CD4-positive, alpha-beta T cell treated with Interleukin-12 subunit alpha and Interleukin-12 subunit beta, for 1 hour (primary cell): Measurements from ENCODE around the gene NPW.
"Not testable (repeated sequence)": the region's sequence is repeated elsewhere in the genome, so short reads cannot be mapped to it uniquely, and the experiment has no call there.

ENCODE experiments used
- DNase-seq: peaks from one replicate; pipeline ENCODE4 v3.0.0-alpha.2; 2020

Gene NPW

DNA sequence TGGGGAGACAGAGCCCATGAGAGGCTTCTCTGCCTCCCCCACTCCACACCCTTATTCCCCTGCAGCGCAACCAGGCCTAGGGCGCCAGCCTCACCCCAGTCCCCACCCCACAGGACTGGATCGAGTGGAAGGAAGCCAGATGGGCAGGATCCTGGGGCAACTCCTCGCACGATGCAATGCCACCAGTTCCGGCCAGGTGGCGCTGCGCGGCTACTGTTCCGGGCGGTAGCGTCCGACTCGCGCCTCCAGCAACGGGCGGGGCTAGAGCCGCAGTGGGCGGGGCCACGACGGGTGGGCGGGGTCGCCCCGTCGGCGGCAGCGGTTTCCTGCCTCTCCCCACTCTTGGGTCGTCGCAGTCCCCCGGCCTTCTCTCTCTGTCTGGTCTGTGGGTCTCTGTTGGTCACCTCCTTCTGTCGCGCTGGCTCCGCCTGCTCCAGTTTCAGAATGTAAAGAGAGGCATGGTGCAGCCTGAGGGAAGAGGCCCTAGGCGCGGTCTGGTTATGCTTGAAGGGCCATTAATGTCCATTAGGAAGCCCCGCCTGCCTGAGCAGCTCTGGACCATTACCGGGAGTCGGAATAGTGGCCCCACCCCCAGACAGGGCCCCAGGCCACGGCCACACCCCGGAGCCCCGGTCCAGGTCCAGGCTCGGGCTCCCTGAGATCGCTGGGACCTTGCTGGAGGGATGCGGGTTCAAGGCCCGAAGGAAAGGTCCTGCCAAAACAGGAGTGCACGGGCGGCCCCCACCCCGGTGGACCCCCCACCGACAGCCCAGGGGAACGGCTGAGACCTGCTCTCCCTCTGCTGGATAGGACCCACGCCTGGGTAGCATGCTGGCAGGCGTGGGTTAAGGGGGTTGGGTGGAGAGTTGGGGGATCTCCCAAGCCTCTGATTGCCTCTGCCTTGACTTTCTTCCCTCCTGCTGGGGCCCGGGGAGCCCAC lies 3.8 kb downstream of the NPW start:
- DNase-seq: peak; percentile 97

DNA sequence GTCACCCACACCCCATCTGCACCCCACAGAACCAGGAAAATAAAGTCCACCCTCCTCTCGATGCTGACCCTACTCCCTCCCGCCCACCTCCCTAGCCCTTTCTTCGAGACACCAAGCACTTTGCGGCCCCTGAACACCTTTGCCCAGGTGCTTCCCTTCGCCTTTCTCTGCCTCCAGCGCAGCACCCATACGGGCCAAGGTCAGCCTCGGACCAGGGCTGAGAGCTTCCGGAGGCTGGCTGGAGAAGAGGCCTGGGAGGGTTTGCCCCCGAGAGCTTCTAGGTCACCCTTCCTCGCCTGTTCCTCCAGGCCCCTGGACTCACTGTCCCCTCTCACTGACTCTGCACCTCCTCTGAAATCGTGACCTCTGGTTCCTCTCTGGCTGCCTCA lies 4.4 kb downstream of the NPW start:
- DNase-seq: no peak

DNA sequence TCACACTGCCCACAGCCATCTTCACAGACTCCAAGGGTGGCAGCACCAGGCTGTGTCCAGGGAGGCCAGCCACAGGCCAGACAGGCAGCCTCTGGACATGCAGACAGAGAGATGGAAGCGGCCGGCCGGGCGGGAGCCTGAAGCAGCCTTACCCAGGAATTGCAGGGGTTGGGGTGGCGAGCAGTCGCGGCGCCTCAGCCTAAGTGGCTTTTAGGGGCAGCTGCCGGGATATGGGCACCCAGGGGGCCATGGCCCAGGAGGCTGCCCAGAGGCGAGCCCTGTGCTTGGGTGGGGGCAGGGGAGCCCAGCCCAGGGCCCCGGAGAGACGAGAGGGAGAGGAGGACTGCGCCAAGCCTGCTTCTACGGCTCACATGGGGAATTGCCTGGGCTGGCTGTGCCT lies 5.7 kb downstream of the NPW start:
- DNase-seq: no peak

DNA sequence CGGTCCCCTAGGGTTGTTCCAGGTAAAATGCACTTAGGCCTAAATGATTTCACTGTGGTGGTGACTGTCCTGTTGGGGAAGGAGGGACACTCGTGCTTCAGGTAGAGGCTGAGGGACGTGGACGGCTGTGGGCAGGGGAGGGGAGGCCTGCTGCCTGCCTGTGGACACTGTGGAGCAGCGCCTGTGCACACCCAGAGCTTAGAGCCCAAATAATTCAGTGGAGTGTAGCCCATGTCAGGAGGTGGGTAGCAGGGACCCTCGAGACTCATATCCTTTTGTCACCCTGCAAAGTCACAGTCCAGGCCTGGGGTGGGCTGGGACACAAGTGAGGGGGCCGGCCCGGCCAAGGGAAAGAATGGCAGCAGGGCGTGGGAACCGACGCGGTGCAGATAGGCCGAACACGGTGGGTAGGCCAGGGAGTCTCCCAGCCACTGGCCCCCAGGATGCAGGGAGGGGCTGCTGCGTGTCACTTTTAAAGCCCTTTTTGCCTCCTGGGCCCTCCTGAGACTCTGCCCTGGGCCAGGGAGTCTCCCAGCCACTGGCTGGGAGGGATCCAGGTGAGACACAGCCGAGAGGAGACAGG lies 6.4 kb downstream of the NPW start:
- DNase-seq: no peak

DNA sequence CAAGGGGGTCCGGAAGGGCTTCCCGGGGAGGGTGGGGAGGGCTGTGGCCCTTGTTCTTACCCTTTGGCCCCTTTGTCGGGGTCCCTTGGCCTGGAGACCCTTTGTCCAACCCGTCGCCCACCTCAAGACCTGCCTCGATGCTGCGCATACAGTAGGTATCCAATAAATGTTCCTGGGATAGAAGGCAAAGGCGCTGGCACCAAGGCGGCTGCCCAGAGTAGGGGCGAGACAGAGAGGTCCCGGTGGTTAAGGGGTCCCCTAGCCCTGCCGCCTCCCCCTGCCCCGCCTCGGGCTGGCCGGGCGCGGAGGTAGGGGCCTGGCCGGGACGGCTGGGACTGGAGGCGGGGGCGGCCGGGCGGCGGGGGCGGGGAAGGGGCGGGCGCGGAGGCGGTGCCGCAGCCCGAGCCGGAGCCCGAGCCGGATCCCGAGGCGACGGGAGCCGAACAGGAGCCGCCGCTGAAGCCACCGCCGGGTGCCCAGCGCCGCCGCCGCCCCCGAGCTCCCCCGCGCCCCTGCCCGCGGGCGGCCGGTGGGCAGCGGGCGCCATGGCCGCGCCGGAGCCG lies 7.0 kb downstream of the NPW start, which contains the start of gene NHERF2:
Gene NHERF2, plus strand, starts transcription at position 442 of the 563 bp plus-strand sequence. Its CDS starts 104 bp downstream, at position 546.
- DNase-seq: peak; percentile 44

DNA sequence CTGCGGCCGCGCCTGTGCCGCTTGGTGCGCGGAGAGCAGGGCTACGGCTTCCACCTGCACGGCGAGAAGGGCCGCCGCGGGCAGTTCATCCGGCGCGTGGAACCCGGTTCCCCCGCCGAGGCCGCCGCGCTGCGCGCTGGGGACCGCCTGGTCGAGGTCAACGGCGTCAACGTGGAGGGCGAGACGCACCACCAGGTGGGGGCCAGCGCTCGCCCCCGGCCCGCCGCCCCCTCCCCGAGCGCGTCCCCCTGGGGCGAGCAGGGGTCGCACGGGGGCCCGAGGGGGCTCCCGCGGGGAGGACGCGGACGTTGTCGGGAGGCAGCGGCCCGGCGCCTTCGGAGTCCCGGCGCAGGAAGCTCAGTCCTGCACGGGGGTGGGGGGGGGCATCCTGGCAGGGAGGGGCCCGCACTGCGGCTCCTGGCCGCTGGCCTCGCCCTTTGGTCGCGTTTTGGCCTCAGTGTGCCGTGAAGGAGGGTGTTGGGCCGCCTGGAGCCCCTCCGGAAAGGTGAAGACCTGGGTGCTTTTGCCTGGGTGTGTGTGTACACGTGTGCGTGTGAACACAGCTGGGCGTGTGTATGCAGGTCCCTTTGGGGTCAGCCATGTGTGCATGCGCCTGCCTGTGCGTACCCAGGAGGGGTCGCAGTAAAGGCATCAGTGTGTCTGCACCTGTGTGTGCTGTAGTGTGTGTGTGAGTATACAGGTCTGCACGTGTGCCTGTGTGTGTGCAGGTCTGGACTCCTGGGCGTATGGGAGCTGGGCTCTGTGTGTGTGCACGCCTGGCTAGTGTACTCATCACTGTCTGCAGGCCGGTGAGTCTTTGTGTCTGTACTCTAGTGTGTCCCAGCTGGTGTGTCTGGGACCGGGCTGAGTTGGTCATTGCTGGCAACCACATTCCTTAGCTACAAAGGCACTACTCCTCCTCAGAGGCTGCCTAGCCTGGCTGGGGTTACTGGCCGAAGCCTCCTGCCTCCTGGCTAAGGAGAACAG lies 7.7 kb downstream of the NPW start:
- peak; percentile 18 for DNase-seq

DNA sequence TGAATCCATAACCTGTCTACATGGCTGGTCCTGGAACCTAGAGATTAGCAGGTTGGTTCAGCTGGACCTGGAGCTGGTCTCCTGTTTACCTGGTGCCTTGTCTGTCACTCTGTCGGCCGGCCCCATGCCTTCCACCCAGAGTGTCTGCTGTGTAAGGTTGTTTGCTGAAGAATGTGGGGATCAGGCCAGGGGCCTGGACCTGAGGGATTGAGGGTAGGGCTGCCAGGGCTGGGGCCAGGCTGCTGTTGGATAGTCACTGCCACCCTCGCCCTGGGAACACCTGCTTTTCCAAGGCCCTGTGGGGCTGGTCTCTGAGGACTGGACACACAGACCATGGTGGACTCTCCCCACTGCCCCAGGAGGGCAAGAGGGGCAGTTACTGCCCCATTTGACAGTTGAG lies 8.6 kb downstream of the NPW start:
- DNase-seq: no peak

DNA sequence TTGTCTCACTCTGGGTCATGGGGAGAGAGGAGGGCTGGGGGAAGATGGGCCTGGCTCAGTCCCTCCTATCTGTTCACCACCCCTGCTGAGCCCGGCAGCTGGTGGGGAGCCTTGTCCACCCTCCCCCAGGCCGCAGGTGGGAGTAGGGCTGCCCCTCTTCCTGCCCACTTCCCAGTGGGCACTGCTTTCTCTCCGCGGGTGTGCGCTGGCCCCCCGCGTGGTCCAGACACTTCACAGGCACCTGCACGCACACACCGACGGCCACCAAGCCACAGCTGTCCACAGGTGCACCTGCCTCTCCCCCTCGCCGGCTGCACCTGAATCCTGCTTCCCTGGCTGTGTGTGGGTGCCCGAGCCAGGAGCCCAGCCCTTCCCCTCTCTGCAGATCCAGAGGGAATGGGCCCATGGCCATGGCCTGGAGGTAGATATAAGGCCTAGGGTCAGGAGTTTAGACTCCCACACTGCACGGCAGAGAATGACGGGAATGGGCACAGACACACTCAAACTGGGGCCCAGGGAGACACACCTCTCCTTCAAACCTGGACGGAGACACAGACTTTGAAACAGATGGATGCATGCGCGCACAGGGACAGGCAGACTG lies 9.1 kb downstream of the NPW start:
- DNase-seq: no peak

DNA sequence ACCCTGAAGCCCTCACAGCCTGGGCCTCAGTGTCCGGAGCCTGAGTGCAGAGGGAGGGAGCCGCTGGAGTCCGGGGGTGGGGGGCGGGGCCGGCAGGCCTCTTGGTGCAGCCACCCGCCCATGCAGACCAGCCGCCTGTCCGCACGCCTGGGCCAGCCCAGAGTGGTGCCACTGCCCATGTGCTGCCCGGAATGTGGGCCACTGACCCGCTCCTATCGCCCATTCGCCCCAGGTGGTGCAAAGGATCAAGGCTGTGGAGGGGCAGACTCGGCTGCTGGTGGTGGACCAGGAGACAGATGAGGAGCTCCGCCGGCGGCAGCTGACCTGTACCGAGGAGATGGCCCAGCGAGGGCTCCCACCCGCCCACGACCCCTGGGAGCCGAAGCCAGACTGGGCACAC lies 9.8 kb downstream of the NPW start:
- no peak for DNase-seq

DNA sequence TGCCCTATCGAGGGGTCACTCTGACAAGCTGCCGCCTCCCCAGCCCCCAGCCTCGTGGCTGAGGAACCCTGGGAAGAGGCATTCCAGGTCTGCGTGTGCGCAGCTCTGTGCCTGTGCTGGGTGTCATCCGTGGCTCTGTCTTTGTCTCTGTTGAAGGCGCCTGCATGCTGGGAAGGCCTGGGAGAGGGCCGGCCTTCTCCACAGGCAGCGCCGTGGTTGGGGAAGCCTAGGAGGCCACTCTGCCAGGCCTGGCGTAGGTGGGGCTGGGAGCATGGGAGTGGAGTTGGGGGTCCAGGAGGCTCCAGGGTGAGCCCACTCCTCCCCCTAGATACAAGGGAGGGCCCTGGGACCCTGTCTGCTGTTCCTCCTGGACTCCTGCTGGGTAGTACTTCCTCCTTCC lies 10.5 kb downstream of the NPW start:
- no peak for DNase-seq

DNA sequence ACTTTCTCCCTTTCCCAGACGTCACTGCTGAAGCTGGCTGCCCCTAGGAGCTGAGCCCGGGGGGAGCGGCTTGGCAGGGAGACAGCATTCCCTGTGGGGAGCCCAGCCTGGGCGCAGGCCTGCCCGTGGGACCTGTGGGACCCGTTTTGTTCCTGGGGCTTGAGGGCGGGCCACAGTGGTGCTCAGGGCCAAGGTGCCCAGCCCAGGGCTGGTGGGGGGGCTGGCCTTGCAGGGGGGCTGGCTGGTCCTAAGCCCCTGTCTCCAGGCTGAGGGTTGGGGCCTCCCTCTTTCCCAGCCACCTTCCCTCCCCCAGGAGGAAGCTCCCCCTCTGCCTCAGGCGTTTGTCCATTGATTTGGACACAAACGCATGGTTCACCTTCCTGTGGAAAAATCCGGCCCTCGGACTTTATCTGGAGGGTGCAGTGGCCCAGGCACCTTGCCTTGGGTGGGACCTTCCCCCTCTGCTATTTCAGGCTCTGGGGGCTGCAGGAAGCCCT lies 11.5 kb downstream of the NPW start:
- DNase-seq: no peak

DNA sequence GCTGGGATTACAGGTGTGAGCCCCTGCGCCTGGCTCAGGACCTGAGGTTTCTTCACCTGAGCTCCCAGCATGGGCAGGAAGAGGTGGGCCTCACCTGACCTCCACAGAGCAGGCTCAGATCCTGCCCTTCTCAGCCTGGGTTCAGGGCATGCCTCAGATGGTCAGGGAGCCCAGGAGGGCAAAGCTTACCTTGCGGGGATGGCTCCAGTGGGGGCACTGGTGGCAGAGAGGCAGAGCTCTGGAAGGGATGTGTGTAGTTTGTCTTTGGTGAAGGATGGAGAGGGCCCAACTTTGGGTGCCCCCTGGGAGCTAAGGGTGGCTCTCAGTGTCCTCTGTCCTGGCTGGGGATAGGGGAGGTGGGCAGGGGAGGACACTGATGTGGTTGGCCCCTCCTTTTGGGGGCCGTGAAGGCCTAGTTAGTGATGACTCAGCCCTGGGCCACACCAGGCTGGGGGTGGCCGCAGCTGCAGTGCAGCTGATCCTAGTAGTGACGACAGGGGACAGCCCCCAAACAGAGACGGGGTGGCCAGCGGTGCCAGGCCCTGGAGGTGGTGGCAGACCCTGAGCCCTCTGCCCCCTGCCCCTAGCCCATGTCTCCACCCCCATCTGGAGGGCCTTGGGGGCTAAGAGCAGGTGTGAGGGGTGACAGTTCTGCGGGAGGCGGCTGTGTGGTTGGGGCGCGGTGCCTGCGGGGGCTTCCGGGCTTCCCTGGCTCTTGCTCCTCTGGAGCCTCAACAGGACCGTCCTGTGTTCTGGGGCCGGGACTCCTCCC lies 12.9 kb downstream of the NPW start:
- no peak for DNase-seq

DNA sequence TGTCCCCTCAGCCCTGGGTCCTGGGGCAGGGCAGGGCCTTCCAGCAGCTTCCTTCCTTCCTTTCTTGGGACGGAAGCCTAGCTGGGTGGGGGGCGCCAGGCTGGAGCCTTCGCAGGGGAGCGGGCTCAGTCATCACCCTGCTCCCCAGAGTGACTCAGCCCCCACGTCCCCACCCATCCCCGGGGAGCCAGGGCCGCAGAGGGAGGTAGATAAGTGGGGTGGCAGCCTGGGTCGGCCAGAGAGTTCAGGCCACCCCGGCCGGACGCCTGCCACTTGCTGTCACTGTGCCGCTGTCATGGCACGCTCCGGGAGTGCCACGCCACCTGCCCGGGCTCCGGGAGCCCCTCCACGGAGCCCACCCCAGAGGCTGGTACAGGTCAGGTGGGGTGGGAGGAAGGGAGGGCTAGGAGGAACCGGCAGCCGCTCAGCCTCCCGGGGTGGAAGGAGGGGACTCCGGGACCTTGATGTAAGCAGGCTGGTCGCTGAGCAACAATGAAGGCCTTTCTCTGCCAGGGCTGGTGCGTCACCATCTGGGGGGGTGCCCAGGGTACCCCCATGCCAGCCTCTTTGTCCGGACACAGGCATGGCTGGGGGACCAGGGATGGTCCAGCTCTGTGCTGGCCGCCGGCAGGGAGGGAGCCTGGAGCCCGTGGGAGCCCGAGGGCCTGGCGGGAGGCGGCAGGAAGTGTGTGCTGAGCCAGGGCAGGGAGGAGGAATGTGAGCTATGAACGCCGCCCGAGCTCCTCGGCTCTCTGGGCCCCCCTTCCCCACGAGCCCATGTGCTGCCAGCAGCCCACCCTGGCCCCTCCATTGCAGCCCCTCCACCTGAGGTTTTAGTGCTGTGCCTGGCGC lies 13.7 kb downstream of the NPW start:
- no peak for DNase-seq

DNA sequence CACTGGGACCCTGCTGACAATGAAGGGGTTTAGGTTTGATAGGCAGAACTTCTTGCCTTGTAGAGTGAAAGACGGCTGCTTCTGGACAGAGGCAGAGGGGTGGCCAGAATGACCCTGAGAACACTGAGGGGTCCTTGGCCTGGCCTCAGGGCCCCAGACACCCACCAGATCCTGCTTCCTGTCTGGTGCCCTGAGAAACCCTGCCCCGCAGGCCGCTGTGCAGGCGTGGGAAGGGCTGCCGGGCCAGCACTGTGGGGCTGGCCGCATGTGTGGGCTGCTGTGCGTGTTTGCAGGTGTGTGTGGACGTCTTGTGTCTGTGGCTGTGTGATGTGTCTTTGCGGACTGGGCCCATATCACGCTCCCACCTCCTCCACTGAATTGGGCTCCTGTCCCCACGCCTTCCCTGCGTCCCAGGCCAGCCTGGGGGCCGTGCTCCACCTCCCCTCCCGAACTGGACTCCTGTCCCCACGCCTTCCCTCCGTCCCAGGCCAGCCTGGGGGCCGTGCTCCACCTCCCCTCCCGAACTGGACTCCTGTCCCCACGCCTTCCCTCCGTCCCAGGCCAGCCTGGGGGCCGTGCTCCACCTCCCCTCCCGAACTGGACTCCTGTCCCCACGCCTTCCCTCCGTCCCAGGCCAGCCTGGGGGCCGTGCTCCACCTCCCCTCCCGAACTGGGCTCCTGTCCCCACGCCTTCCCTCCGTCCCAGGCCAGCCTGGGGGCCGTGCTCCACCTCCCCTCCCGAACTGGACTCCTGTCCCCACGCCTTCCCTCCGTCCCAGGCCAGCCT lies 14.5 kb downstream of the NPW start:
- not testable (repeated sequence) for DNase-seq

DNA sequence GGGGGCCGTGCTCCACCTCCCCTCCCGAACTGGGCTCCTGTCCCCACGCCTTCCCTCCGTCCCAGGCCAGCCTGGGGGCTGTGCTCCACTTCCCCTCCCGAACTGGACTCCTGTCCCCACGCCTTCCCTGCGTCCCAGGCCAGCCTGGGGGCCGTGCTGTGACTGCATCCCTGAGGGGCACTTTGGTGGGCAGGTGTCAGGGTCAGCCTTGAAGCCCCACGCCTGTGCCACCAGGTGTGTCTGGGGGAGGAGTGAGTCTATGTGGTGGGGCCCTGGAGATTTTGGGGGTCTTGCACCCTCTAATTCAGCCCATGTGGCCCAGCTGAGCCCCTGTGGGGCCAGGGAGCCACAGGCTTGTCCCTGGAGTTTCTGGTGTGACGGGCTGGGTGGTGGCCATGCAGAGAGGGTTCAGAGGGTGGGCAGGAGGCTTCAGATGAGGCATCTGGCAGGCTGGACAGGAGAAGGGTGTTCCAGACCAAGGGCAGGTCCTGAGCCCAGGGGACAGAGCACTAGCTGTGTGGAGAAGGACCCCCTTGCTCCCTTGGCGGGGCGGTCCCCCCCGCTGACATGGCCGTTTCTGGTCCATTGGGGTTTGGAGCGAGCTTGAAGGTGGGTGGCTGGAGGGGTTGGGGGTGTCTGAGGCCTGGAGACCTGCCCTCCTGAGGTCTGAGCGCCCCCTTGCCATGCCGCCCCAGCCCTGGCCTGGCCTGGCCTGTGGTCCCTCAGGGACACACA lies 15.3 kb downstream of the NPW start:
- no peak for DNase-seq

DNA sequence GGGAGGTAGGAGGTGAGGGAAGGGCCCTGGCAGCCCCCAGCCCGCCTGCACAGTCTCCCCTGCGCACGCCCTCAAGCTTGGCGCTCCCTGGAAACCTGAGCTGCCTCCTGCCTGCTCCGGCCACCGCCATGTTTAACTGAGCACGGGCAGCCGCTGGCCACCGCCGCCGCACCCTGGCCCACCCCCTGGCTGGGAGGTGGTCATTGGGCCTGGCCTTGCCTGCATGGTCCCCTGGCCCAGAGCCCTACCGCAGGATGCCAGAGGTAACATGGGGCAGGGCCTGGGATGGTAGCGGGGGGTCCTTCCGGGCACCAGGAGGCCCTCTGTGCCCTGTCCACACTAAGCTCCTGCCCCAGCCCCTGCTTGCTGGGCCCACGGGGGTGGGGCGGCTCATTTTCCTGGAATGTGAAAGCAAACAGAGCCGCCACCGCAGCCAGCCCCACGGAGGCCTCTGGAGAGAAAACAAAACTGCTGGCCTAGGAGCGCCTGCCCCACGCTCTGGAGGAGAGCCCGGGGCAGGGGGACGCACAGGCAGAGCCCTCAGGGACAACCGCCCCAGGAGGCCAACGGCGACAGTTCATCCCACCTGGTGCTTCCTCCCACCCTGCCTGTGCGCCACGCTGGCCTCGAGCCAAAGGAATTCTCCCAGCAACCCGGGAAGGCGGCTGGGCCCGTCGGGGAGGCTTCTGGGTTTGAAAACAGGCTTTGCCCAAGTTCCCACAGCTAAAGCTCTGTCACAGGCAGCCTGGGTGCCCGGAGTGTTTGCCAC lies 16.0 kb downstream of the NPW start:
- DNase-seq: no peak

DNA sequence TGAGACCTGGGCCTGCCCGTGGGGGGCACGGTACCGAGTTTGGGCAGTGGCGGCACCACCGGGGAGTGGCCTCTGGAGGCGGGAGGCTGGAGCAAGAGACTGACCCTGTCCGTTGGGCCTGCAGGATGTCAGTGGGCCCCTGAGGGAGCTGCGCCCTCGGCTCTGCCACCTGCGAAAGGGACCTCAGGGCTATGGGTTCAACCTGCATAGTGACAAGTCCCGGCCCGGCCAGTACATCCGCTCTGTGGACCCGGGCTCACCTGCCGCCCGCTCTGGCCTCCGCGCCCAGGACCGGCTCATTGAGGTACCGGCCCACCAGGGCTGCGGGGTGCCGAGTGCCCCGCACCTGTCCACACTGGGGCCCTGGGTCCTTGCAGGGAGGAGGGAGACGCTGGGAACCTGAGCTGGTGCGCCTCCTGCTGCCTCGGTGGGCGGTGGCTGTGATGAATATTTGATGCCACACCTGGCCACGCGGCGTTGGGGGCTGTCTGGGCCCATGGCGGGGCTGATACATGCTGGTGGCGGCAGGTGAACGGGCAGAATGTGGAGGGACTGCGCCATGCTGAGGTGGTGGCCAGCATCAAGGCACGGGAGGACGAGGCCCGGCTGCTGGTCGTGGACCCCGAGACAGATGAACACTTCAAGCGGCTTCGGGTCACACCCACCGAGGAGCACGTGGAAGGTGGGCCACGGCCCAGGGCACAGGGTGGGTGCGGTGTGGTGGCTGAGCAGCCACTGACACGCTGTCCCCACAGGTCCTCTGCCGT lies 16.8 kb downstream of the NPW start:
- no peak for DNase-seq
